HepG2 (cell line): ENCODE measurements around the gene PGAP3. TPM values are rescaled to one million over a fixed set of nuclear protein-coding genes. Genes with fewer than 3 reads are reported as not detected.

ENCODE experiments used
- AFF4 ChIP-seq: sonication (generic); formaldehyde crosslinking; IDR thresholded peaks from 2 replicates; pipeline ENCODE4 v1.4.0; 2020; ENCODE audit warnings: missing genetic modification reagents
- ATF2 ChIP-seq: sonication (generic); formaldehyde crosslinking; IDR thresholded peaks from 2 replicates; pipeline ENCODE4 v1.4.0; 2020; ENCODE audit warnings: missing genetic modification reagents
- ELF4 ChIP-seq: sonication (generic); formaldehyde crosslinking; IDR thresholded peaks from 2 replicates; pipeline ENCODE4 v1.5.0; 2020; ENCODE audit warnings: missing genetic modification reagents, mild to moderate bottlenecking, moderate library complexity, borderline replicate concordance
- MIER2 ChIP-seq: IDR thresholded peaks from 2 replicates; pipeline ENCODE4 v1.6.1; 2016; ENCODE audit warnings: missing biosample characterization, missing genetic modification reagents
- NFKBIZ ChIP-seq: IDR thresholded peaks from 2 replicates; pipeline ENCODE4 v1.6.1; 2018; ENCODE audit warnings: missing genetic modification reagents, missing compliant biosample characterization
- RBM39 ChIP-seq: fragments of 200-400 bp; formaldehyde crosslinking; IDR thresholded peaks from one replicate; pipeline ENCODE4 v1.6.1; 2018; ENCODE audit warnings: antibody characterized with exemption, mild to moderate bottlenecking, low read depth, low read length; ENCODE audit not compliant: poor library complexity, severe bottlenecking
- SKIL ChIP-seq: sonication (generic); formaldehyde crosslinking; IDR thresholded peaks from 2 replicates; pipeline ENCODE4 v1.8.0; 2022; ENCODE audit warnings: missing genetic modification reagents, mild to moderate bottlenecking, moderate library complexity, borderline replicate concordance
- SNAI1 ChIP-seq: sonication (generic); formaldehyde crosslinking; IDR thresholded peaks from 2 replicates; pipeline ENCODE4 v1.5.0; 2020; ENCODE audit warnings: mild to moderate bottlenecking, missing genetic modification reagents, borderline replicate concordance
- SNAPC2 ChIP-seq: sonication (generic); formaldehyde crosslinking; IDR thresholded peaks from 2 replicates; pipeline ENCODE4 v1.8.1; 2022; ENCODE audit warnings: mild to moderate bottlenecking, missing genetic modification reagents
- SPEN ChIP-seq: sonication (generic); formaldehyde crosslinking; IDR thresholded peaks from 2 replicates; pipeline ENCODE4 v1.5.1; 2020; ENCODE audit warnings: low read depth, mild to moderate bottlenecking, missing genetic modification reagents
- TOE1 ChIP-seq: sonication (generic); formaldehyde crosslinking; IDR thresholded peaks from 2 replicates; pipeline ENCODE4 v1.4.0; 2020; ENCODE audit warnings: mild to moderate bottlenecking, missing genetic modification reagents
- ZBTB1 ChIP-seq: sonication (generic); formaldehyde crosslinking; IDR thresholded peaks from 2 replicates; pipeline ENCODE4 v1.4.0; 2020; ENCODE audit warnings: missing genetic modification reagents, borderline replicate concordance
- ZMYM2 ChIP-seq: sonication (generic); formaldehyde crosslinking; IDR thresholded peaks from 2 replicates; pipeline ENCODE4 v1.8.0; 2022; ENCODE audit warnings: mild to moderate bottlenecking, missing genetic modification reagents
- ZNF484 ChIP-seq: sonication (generic); formaldehyde crosslinking; IDR thresholded peaks from 2 replicates; pipeline ENCODE4 v1.5.1; 2020; ENCODE audit warnings: mild to moderate bottlenecking, low read depth, missing genetic modification reagents, borderline replicate concordance
- polyA plus RNA-seq, 8 experiments: library from polyadenylated mRNA; depleted of rRNA in 3 of 8; stranded (reverse) in 7 of 8; unstranded in 1 of 8; fragments of >200 nt; fragmentation: Illumina TruSeq in 4 of 8; extraction: Trizol in 4 of 8; gene quantifications; 2 replicates each; pipeline versions ENCODE4 v1.2.1 to v1.2.3, GENCODE V29; 2011 to 2016; ENCODE audit warnings: low read depth in 4 of 8, missing spikeins in 1 of 8, mixed read lengths in 1 of 8; ENCODE audit not compliant: insufficient read depth in 1 of 8
- total RNA-seq, 5 experiments: library from RNA; depleted of rRNA; stranded (reverse); fragments of >200 nt; fragmentation: Illumina TruSeq; extraction: Trizol; gene quantifications; 2 replicates each; pipeline ENCODE4 v1.2.3, GENCODE V29; 2016; ENCODE audit warnings: low read depth in 1 of 5
- TF ChIP-seq, protein P1 (sequence below): sonication (generic); formaldehyde crosslinking; IDR thresholded peaks from 2 replicates; pipeline ENCODE4 v1.4.0; 2020; ENCODE audit warnings: missing genetic modification reagents, borderline replicate concordance
- TF ChIP-seq, protein P2 (sequence below): sonication (generic); formaldehyde crosslinking; conservative IDR thresholded peaks from 2 replicates; pipeline ENCODE4 v1.4.0; 2020; ENCODE audit warnings: missing genetic modification reagents

PGAP3 gene
- total and polyA plus RNA-seq, 2 of the 13 experiments (the other 11 are each of a cell fraction or from before 2014, with no cell fraction given): 11.9 to 14.6 TPM

- TF ChIP-seq ELF4: no peak
- TF ChIP-seq, protein P1, sequence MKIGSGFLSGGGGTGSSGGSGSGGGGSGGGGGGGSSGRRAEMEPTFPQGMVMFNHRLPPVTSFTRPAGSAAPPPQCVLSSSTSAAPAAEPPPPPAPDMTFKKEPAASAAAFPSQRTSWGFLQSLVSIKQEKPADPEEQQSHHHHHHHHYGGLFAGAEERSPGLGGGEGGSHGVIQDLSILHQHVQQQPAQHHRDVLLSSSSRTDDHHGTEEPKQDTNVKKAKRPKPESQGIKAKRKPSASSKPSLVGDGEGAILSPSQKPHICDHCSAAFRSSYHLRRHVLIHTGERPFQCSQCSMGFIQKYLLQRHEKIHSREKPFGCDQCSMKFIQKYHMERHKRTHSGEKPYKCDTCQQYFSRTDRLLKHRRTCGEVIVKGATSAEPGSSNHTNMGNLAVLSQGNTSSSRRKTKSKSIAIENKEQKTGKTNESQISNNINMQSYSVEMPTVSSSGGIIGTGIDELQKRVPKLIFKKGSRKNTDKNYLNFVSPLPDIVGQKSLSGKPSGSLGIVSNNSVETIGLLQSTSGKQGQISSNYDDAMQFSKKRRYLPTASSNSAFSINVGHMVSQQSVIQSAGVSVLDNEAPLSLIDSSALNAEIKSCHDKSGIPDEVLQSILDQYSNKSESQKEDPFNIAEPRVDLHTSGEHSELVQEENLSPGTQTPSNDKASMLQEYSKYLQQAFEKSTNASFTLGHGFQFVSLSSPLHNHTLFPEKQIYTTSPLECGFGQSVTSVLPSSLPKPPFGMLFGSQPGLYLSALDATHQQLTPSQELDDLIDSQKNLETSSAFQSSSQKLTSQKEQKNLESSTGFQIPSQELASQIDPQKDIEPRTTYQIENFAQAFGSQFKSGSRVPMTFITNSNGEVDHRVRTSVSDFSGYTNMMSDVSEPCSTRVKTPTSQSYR (CRISPR knock-in tag): no peak
- no peak for TF ChIP-seq SNAPC2 (CRISPR knock-in tag)
- TF ChIP-seq SPEN (CRISPR knock-in tag): no peak
- TF ChIP-seq RBM39: no peak
- TF ChIP-seq, protein P2, sequence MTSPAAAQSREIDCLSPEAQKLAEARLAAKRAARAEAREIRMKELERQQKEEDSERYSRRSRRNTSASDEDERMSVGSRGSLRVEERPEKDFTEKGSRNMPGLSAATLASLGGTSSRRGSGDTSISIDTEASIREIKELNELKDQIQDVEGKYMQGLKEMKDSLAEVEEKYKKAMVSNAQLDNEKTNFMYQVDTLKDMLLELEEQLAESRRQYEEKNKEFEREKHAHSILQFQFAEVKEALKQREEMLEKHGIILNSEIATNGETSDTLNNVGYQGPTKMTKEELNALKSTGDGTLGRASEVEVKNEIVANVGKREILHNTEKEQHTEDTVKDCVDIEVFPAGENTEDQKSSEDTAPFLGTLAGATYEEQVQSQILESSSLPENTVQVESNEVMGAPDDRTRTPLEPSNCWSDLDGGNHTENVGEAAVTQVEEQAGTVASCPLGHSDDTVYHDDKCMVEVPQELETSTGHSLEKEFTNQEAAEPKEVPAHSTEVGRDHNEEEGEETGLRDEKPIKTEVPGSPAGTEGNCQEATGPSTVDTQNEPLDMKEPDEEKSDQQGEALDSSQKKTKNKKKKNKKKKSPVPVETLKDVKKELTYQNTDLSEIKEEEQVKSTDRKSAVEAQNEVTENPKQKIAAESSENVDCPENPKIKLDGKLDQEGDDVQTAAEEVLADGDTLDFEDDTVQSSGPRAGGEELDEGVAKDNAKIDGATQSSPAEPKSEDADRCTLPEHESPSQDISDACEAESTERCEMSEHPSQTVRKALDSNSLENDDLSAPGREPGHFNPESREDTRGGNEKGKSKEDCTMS (CRISPR knock-in tag): no peak
- TF ChIP-seq SNAI1 (CRISPR knock-in tag): no peak
- TF ChIP-seq SKIL: 0 out of 2 replicates have a peak, but pooled peaks have one; percentile 18
- TF ChIP-seq ZMYM2 (CRISPR knock-in tag): peak; percentile 57; the same call in 1 of the 2 replicates
- 0 out of 2 replicates have a peak, but pooled peaks have one; percentile 20 for TF ChIP-seq TOE1 (CRISPR knock-in tag)
- TF ChIP-seq AFF4: no peak
- no peak for TF ChIP-seq MIER2 (CRISPR knock-in tag)
- TF ChIP-seq ZBTB1 (CRISPR knock-in tag): no peak
- 0 out of 2 replicates have a peak, but pooled peaks have one; percentile 31 for TF ChIP-seq ATF2
- peak; percentile 46; the same call in 1 of the 2 replicates for TF ChIP-seq NFKBIZ (CRISPR knock-in tag)
- no peak for TF ChIP-seq ZNF484
Measured at GRCh38 chr17:39687101-39687545, 734 bp downstream of the PGAP3 start (continued).
